Fibroblast of villous mesenchyme (primary cell): ENCODE measurements around the gene SHISA6. TPM values are rescaled to one million over a fixed set of nuclear protein-coding genes. Genes with fewer than 3 reads are reported as not detected.

Experiments
- DNase-seq: peaks from one replicate; pipeline ENCODE4 v3.0.0-alpha.2; 2010; ENCODE audit warnings: low read depth
- H3K4me3 ChIP-seq: 2 replicates; pipeline ENCODE4 v1.5.1; 2011; ENCODE audit warnings: low read depth, mild to moderate bottlenecking, low read length
- total RNA-seq: library from RNA; depleted of rRNA; stranded (reverse); fragments of >200 nt; gene quantifications from 2 replicates; pipeline ENCODE4 v1.2.3, GENCODE V29; 2012
- TF ChIP-seq, protein P1 (sequence below): IDR thresholded peaks from 2 replicates; pipeline ENCODE4 v1.5.1; 2012; ENCODE audit warnings: low read depth, mild to moderate bottlenecking, low read length; ENCODE audit not compliant: insufficient read depth

The SHISA6 gene
- total RNA-seq, 1 donor = not detected

DNA sequence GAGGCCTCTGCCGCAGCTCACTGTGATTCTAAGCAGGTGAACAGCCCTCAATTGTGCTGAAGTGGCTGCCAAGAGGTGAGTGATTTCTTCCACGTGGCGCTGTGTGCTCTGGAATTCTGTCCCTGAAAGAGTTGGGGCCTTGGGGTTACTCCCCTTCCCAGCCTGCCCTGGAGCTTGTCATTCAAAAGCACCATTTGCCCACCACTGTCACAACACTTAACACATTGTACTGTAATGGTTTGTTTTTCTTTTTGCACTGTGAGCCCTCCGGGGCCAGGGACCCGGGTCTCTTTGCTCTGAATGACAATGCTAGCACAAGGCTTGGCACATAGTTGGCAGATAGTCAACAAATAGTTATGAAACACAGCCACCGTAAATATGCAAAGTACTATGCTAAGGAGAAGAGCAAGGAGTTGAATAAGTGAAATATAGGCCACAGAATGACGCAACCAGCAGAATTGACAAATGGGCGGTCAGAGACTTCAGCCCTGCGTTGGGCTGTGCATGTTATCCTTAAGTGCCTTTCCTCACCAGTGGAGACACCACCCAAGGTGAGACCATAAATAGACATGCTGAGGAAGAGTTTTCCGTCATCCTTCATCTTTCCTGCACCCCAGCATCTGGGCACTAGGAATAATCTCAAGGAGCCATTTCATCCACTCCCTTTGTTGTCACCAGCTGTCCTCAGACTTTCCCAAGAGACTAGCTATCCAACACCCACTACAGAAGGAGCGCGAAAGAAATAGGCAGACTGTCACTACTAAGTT lies 245.3 kb downstream of the SHISA6 start:
- DNase-seq = no peak
- TF ChIP-seq, protein P1, sequence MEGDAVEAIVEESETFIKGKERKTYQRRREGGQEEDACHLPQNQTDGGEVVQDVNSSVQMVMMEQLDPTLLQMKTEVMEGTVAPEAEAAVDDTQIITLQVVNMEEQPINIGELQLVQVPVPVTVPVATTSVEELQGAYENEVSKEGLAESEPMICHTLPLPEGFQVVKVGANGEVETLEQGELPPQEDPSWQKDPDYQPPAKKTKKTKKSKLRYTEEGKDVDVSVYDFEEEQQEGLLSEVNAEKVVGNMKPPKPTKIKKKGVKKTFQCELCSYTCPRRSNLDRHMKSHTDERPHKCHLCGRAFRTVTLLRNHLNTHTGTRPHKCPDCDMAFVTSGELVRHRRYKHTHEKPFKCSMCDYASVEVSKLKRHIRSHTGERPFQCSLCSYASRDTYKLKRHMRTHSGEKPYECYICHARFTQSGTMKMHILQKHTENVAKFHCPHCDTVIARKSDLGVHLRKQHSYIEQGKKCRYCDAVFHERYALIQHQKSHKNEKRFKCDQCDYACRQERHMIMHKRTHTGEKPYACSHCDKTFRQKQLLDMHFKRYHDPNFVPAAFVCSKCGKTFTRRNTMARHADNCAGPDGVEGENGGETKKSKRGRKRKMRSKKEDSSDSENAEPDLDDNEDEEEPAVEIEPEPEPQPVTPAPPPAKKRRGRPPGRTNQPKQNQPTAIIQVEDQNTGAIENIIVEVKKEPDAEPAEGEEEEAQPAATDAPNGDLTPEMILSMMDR = no peak
- no peak overlapping the region for H3K4me3 ChIP-seq

DNA sequence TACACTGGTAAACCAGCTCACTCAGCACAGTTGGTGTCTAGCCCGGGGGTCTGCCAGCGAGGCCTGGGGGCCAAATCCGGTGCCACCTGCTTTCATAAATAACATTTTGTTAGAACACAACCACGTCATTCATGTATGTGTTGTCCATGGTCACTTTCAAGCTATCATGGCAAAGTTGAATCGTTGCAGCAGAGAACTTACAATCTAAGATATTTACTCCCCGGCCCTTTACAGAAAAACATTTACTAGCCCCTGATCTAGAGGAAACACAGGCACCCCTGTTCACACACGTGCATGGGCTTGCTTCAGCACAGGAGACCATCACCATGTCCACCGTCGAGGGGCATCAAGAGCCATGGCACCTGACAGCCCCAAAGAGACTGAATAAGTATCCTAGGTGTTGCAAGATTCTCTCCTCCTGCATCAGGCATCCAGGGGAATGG lies 245.9 kb downstream of the SHISA6 start:
- TF ChIP-seq, protein P1 = no peak
- no peak for DNase-seq
- no peak overlapping the region for H3K4me3 ChIP-seq

DNA sequence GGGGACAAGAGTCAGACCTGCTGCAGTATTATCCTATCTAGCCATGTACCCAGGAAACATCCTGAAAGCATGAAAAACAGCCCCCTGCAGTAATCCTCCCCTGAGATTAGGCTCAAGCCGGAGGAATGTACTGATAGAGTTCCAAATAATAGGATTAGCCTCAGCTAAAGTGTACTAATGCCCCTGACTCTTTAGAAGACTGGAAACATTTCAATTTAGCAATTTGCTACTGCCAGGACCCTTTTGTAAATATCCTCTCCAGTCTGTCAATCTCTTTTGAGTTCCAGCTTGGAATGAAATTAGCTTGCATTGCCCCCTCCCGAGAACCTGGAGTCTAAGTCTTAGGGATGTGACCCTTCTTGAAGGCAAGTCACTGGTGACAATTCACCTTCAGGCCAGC lies 246.5 kb downstream of the SHISA6 start:
- TF ChIP-seq, protein P1 = no peak
- no peak for DNase-seq
- H3K4me3 ChIP-seq = no peak overlapping the region

DNA sequence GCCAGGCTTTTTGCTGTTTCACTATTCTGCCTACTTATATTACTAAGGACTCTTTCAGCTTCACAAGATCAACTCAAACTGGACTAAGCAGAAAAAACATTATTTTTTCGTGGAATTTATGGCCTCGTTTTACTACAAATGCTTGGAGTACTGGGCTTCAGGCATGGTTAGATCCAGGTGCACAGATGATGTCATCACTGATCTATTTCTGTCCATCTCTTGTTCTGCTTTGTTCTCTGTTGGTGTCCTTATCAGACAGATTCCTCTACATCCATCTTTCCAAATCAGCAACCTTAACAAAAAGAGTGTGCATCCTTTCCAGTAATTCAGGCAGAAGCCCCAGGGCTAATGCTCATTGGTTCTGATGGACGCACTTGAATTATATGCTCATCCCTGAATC lies 247.4 kb downstream of the SHISA6 start:
- TF ChIP-seq, protein P1 = no peak
- no peak for DNase-seq
- H3K4me3 ChIP-seq = no peak overlapping the region

DNA sequence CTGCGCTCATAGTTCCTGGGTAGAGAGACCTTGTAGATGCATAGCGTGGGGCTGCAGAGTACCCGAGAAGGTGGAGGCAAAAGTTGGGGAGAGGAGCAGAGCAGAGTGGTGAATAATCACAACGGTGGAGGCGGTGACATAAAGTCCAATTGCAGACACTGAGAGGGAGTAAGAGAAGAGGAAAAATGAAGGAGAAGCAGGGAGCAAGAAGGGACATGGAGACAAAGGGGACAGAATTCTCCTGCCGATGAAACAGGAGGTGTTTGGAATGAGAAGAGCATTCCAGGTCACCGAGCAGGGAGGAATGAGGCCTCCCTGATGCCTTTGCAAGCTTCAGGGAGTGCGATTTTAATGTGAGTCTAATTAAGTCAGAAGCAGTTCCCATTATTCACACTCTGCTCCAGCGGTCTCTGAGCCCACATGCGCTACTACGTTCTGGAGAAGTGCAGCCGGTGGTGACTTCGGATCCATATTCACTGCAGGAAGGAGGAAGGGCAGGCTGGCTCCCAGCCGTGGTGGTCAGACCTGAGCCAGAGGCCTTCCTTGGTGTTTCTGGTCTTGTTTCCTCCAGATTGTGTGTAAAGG lies 249.2 kb downstream of the SHISA6 start:
- DNase-seq = no peak
- H3K4me3 ChIP-seq = no peak overlapping the region
- TF ChIP-seq, protein P1 = no peak

DNA sequence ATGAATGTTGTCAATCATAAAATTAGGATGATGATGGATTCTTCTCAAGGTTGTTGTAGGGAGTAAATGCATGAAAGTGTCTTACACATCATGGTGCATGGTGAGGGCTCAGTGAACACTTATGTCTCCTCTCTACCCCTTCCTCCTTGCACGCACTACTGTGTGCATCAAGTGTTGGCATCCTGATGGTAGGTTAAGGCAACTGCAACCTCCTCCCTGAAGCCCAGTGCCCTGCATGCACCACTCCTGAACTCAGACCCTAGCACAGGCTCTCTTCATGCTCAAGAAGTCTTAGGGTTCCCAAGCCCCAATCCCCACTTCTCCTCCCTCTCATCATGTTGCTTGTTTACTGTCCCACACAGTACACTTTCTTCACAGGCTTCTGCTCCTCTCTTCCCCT lies 251.5 kb downstream of the SHISA6 start:
- TF ChIP-seq, protein P1 = no peak
- no peak for DNase-seq
- no peak overlapping the region for H3K4me3 ChIP-seq

DNA sequence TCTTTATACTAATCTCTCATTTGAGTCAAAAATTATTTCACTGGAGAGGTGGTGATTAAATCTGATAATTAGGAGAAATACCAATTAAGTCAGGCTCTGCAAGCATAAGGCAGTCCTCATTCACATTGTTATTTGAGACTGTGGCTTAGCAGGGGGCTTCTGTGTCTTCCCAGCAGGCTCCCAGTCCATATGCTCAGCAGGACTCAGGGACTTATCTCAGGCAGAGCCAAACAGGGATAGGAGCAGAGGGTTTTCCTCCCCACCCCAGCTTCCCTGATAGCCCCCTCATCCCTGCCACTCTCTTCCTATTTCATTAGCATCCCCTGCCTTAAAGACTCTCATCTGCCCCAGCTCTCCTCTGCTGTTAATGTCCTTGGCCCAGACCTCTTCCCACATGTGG lies 252.9 kb downstream of the SHISA6 start:
- no peak for DNase-seq
- H3K4me3 ChIP-seq = no peak overlapping the region
- TF ChIP-seq, protein P1 = no peak
